H1 (cell line): ENCODE results near the gene KLHDC4. TPM values are rescaled to one million over a fixed set of nuclear protein-coding genes. Genes with fewer than 3 reads are reported as not detected.

Source experiments
- CTCF ChIA-PET: fragments of 300-600 bp; sonication (Branson Sonifier 250); formaldehyde crosslinking; loops from one replicate; lab custom pipeline; 2021; ENCODE audit not compliant: partially characterized antibody; lab: Charles Lee
- POLR2A ChIA-PET: fragments of 300-600 bp; sonication (Branson Sonifier 250); formaldehyde crosslinking; loops from one replicate; lab custom pipeline; 2021; ENCODE audit warnings: inconsistent platforms; ENCODE audit not compliant: partially characterized antibody; lab: Charles Lee
- DNase-seq, 2 experiments: peaks; one replicate each; pipeline versions ENCODE4 v3.0.0 to v3.0.0-alpha.2; 2010 to 2022; ENCODE audit warnings: low spot score in 2 of 2, low read depth in 1 of 2, mixed read lengths in 1 of 2
- FAIRE-seq: peaks from 2 replicates; lab custom pipeline; 2011; peaks lifted over from hg19 to GRCh38; lab: Jason Lieb, UNC
- H2AFZ ChIP-seq: 2 replicates; pipeline ENCODE4 v1.8.1; 2012; ENCODE audit warnings: low read length, inconsistent platforms
- H2AK5ac ChIP-seq: 2 replicates; pipeline ENCODE4 v1.6.1; 2013; ENCODE audit warnings: low read depth, low read length
- H2BK120ac ChIP-seq: replicated peaks from 2 replicates; pipeline ENCODE3; 2013; ENCODE audit warnings: low read depth, low read length, inconsistent platforms
- H2BK12ac ChIP-seq: 2 replicates; pipeline ENCODE4 v1.6.1; 2013; ENCODE audit warnings: low read depth, low read length
- H2BK15ac ChIP-seq: 2 replicates; pipeline ENCODE4 v1.6.1; 2013; ENCODE audit warnings: low read length
- H2BK20ac ChIP-seq: 2 replicates; pipeline ENCODE4 v1.6.1; 2013; ENCODE audit warnings: low read length
- H2BK5ac ChIP-seq: 2 replicates; pipeline ENCODE4 v1.6.1; 2013; ENCODE audit warnings: low read depth, low read length
- H3K14ac ChIP-seq: 2 replicates; pipeline ENCODE4 v1.6.1; 2013; ENCODE audit warnings: inconsistent platforms; ENCODE audit not compliant: insufficient read length
- H3K18ac ChIP-seq: 2 replicates; pipeline ENCODE4 v1.6.1; 2013; ENCODE audit warnings: low read length; ENCODE audit errors: extremely low read depth
- H3K23ac ChIP-seq: 2 replicates; pipeline ENCODE4 v1.6.1; 2013; ENCODE audit warnings: inconsistent platforms; ENCODE audit not compliant: insufficient read length
- H3K23me2 ChIP-seq: 2 replicates; pipeline ENCODE4 v1.6.1; 2013; ENCODE audit warnings: low read depth, low read length
- H3K27ac ChIP-seq: 2 replicates; pipeline ENCODE4 v1.6.1; 2011; ENCODE audit warnings: low read depth, low read length, inconsistent platforms
- H3K27me3 ChIP-seq, 4 experiments: replicated peaks in 1 of 4; 1 replicate in 1 of 4; 2 replicates in 3 of 4; pipeline versions ENCODE4 v1.6.1 to v1.8.1; 2011 to 2013; ENCODE audit warnings: low read length in 3 of 4, mild to moderate bottlenecking in 3 of 4, inconsistent platforms in 2 of 4, mixed read lengths in 2 of 4, moderate library complexity in 1 of 4; ENCODE audit not compliant: control insufficient read depth in 3 of 4, insufficient read depth in 3 of 4; ENCODE audit errors: extremely low read depth in 1 of 4
- H3K36me3 ChIP-seq, 4 experiments: 2 replicates each; pipeline versions ENCODE4 v1.6.1 to v1.8.1; 2011 to 2013; ENCODE audit warnings: mild to moderate bottlenecking in 4 of 4, low read length in 3 of 4, moderate library complexity in 2 of 4, control low read depth in 1 of 4, inconsistent platforms in 1 of 4; ENCODE audit not compliant: insufficient read depth in 4 of 4, control insufficient read depth in 2 of 4
- H3K4ac ChIP-seq: replicated peaks from 2 replicates; pipeline ENCODE3; 2013; ENCODE audit warnings: low read length, low read depth, mixed read lengths, inconsistent platforms; ENCODE audit not compliant: insufficient read length
- H3K4me1 ChIP-seq, 4 experiments: replicated peaks in 1 of 4; 1 replicate in 1 of 4; 2 replicates in 3 of 4; pipeline versions ENCODE4 v1.6.1 to v1.8.1; 2011 to 2013; ENCODE audit warnings: low read length in 3 of 4, inconsistent platforms in 2 of 4, mixed read lengths in 1 of 4; ENCODE audit not compliant: insufficient read depth in 4 of 4, control insufficient read depth in 3 of 4
- H3K4me2 ChIP-seq, 2 experiments: 2 replicates each; pipeline versions ENCODE4 v1.6.1 to v1.8.1; 2011 to 2013; ENCODE audit warnings: low read depth in 2 of 2, low read length in 2 of 2, control low read depth in 1 of 2, inconsistent platforms in 1 of 2, mild to moderate bottlenecking in 1 of 2; ENCODE audit not compliant: insufficient read depth in 1 of 2
- H3K4me3 ChIP-seq, 4 experiments: fragments of 200-600, 300-600 bp in 1 of 4; sonication (generic), shearing (Covaris generic), sonication (Bioruptor Twin) in 1 of 4; 2 replicates each; pipeline versions ENCODE4 v1.5.1 to v1.8.1; 2011 to 2016; ENCODE audit warnings: low read length in 4 of 4, low read depth in 3 of 4, control low read depth in 2 of 4, inconsistent platforms in 2 of 4, mild to moderate bottlenecking in 2 of 4, mixed read lengths in 1 of 4, moderate library complexity in 1 of 4; ENCODE audit not compliant: insufficient read depth in 2 of 4; ENCODE audit errors: extremely low read depth in 1 of 4
- H3K56ac ChIP-seq: replicated peaks from 2 replicates; pipeline ENCODE3; 2013; ENCODE audit warnings: low read depth, mild to moderate bottlenecking, mixed read lengths, low read length, inconsistent platforms; ENCODE audit not compliant: insufficient read length
- H3K79me1 ChIP-seq: 2 replicates; pipeline ENCODE4 v1.6.1; 2013; ENCODE audit warnings: low read depth, low read length, control low read depth
- H3K79me2 ChIP-seq, 2 experiments: 2 replicates each; pipeline versions ENCODE4 v1.6.1 to v1.8.1; 2012 to 2013; ENCODE audit warnings: low read length in 2 of 2, mild to moderate bottlenecking in 2 of 2, inconsistent platforms in 1 of 2; ENCODE audit not compliant: insufficient read depth in 2 of 2, control insufficient read depth in 1 of 2
- H3K9ac ChIP-seq, 4 experiments: replicated peaks in 1 of 4; 1 replicate in 1 of 4; 2 replicates in 3 of 4; pipeline versions ENCODE4 v1.6.1 to v1.8.1; 2011 to 2013; ENCODE audit warnings: low read depth in 3 of 4, low read length in 3 of 4, control low read depth in 2 of 4, mild to moderate bottlenecking in 2 of 4, moderate library complexity in 2 of 4, inconsistent platforms in 1 of 4; ENCODE audit errors: extremely low read depth in 1 of 4
- H3K9me3 ChIP-seq, 2 experiments: 2 replicates each; pipeline versions ENCODE4 v1.6.1 to v1.8.1; 2012 to 2013; ENCODE audit warnings: mild to moderate bottlenecking in 2 of 2, moderate library complexity in 2 of 2, control low read depth in 1 of 2, inconsistent platforms in 1 of 2, low read depth in 1 of 2, low read length in 1 of 2, mixed read lengths in 1 of 2; ENCODE audit not compliant: insufficient read depth in 2 of 2
- H4K20me1 ChIP-seq, 2 experiments: replicated peaks in 1 of 2; 2 replicates each; pipeline versions ENCODE3 to v1.8.1; 2011 to 2013; ENCODE audit warnings: inconsistent platforms in 2 of 2, low read length in 2 of 2, mild to moderate bottlenecking in 1 of 2; ENCODE audit not compliant: insufficient read depth in 2 of 2, control insufficient read depth in 1 of 2
- H4K5ac ChIP-seq: 2 replicates; pipeline ENCODE4 v1.6.1; 2013; ENCODE audit warnings: low read length, low read depth, mixed read lengths, inconsistent platforms; ENCODE audit not compliant: insufficient read length
- H4K8ac ChIP-seq: 2 replicates; pipeline ENCODE4 v1.8.0; 2013; ENCODE audit warnings: mild to moderate bottlenecking, moderate library complexity, low read length, inconsistent platforms; ENCODE audit not compliant: insufficient read depth; ENCODE audit errors: extremely low read depth
- H4K91ac ChIP-seq: replicated peaks from 2 replicates; pipeline ENCODE3; 2013; ENCODE audit warnings: low read length, mixed read lengths, inconsistent platforms; ENCODE audit not compliant: insufficient read length
- WGBS, 2 experiments: shearing (Covaris generic) in 1 of 2; methylation state at CpG; one replicate each; pipeline versions ENCODE4 v1.1.6 to v1.1.7; 2013 to 2015; ENCODE audit warnings: low lambda C conversion rate in 2 of 2, mixed read lengths in 2 of 2, inconsistent platforms in 1 of 2, low coverage in 1 of 2, missing lambda C conversion rate in 1 of 2; ENCODE audit not compliant: insufficient replicate concordance in 2 of 2, insufficient coverage in 1 of 2, insufficient read length in 1 of 2; ENCODE audit errors: extremely low coverage in 1 of 2, missing lambda C conversion rate in 1 of 2; 5-methylcytosine and 5-hydroxymethylcytosine counted together
- polyA plus RNA-seq, 7 experiments: library from polyadenylated mRNA; depleted of rRNA in 3 of 7; stranded (reverse) in 5 of 7; unstranded in 2 of 7; fragments of >200 nt in 5 of 7; fragments of 200-250 nt in 2 of 7; gene quantifications; 1 replicate in 5 of 7; 2 replicates in 1 of 7; 4 replicates in 1 of 7; pipeline versions ENCODE4 v1.2.1 to v1.2.3, GENCODE V29; 2011 to 2013; ENCODE audit warnings: missing spikeins in 2 of 7, mixed read lengths in 2 of 7
- total RNA-seq: library from RNA; stranded (reverse); fragmentation: NEBNext Ultra II Directional; extraction: Animal tissue kit (Norgen Biotek cat#: 25700); gene quantifications from 2 replicates; pipeline ENCODE4 v1.2.1, GENCODE V29; 2021

KLHDC4 gene
- total and polyA plus RNA-seq, 2 of the 8 experiments (the other 6 are each of a cell fraction or from before 2014, with no cell fraction given): 23.7 to 63.9 TPM

- no peak overlapping the region for H2BK20ac ChIP-seq
- no peaks in the 10 kb centered on the region for H3K4me1 ChIP-seq
- WGBS, 2 experiments: 94% methylated on average over 13 of the region's 24 CpGs; no CpG with 5 or more reads in 1 of the 2 experiments
- H3K27me3 ChIP-seq: no peaks in the 10 kb centered on the region
- no peak overlapping the region for H3K4me2 ChIP-seq
- H4K5ac ChIP-seq: no peak overlapping the region
- H2BK120ac ChIP-seq: no peak overlapping the region
- H3K56ac ChIP-seq: no peak overlapping the region
- FAIRE-seq (no peak), DNase-seq (no peak)
- POLR2A ChIA-PET: interaction anchor here (0.6 to 7.4 kb wide), 2 partner anchors 13 to 1931 kb away, joined by 3 to 39 read pairs; no protein-coding TSS in a partner anchor
- H3K14ac ChIP-seq: no peak overlapping the region
- H2BK12ac ChIP-seq: no peak overlapping the region
- H3K23ac ChIP-seq: no peak overlapping the region
- CTCF ChIA-PET: no interaction called here
- H2BK15ac ChIP-seq: no peak overlapping the region
- H3K79me1 ChIP-seq: peaks cover 10% of the 10 kb centered on the region
- no peak overlapping the region for H3K27ac ChIP-seq
- no peak overlapping the region for H3K4me3 ChIP-seq
- H2AFZ ChIP-seq: no peak overlapping the region
- H3K9ac ChIP-seq: no peak overlapping the region
- H4K8ac ChIP-seq: no peak overlapping the region
- peaks cover 0 to 14% of the 10 kb centered on the region in 2 experiments; a peak in 1 of 4 replicates for H3K79me2 ChIP-seq
- no peak overlapping the region for H4K91ac ChIP-seq
- no peaks in the 10 kb centered on the region for H3K23me2 ChIP-seq
- no peak overlapping the region for H2BK5ac ChIP-seq
- H3K36me3 ChIP-seq: peaks cover 4 to 35% (median 17%) of the 10 kb centered on the region in 4 experiments; a peak in 6 of 8 replicates
- H4K20me1 ChIP-seq: peaks cover 5 to 14% of the 10 kb centered on the region in 2 experiments
- peaks cover 0 to 4% of the 10 kb centered on the region in 2 experiments; a peak in 1 of 4 replicates for H3K9me3 ChIP-seq
- no peak overlapping the region for H3K4ac ChIP-seq
- no peak overlapping the region for H3K18ac ChIP-seq
- H2AK5ac ChIP-seq: no peak overlapping the region
Observed at GRCh38 chr16:87720446-87720845, 45.3 kb downstream of the KLHDC4 start.
